Stimulated activated CD8-positive, alpha-beta memory T cell treated with anti-CD3 and anti-CD28 coated beads, Interleukin-15, amount 100 ng/mL, for 4 hours (primary cell): Measurements from ENCODE around the gene RNF220.
"Not testable (repeated sequence)": the region's sequence is repeated elsewhere in the genome, so short reads cannot be mapped to it uniquely, and the experiment has no call there.

Experiments
- DNase-seq, 2 donors: peaks; one replicate each; pipeline ENCODE4 v3.0.0-alpha.2; 2020; ENCODE audit warnings: low read depth in 2 of 2

The RNF220 gene

GRCh38 chr1:44549510-44549909, 144.5 kb downstream of the RNF220 start:
- DNase-seq, result no peak

- DNase-seq, result no peak
Measured at GRCh38 chr1:44553127-44553758, 148.2 kb downstream of the RNF220 start.

DNA sequence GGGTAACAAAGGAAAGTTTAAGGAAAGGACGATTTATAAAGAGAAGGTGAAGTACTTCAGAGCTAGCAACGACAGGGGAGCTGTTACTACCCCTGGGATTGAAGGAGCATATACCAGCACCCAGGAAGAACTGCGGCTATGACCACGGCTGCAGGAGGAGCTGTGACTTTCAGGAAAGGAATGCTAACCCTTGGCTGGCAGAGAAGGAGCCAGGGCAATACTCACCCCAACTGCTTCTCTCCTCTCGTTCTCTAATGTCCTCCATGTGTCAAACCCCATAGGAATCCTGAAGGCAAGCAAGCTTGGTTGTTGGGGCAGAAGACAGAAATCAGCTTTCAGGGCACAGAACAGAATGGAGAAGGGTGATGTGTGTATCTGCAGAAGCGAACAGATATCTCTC, 148.7 kb downstream of the RNF220 start:
- no peak for DNase-seq

DNA sequence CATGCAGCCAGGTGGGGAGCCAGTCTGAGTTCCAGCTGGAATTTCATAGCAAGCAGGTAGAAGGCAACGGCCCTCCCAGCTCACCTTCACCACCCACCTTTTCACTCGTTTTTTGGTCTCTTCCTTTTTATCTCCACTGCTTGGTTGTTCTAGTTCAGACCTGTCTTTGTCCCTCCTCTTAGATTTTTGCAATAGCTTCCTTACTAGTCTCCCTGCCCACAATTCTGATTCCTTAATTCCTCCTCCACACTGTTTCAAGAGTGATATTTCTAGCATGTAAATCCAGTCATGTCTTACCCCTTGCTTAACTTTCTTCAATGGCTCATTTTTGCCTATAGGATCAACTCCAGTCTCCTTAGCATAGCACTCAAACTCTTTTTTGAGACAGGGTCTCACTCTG, 149.7 kb downstream of the RNF220 start:
- DNase-seq, result no peak

GRCh38 chr1:44557778-44558177, 152.7 kb downstream of the RNF220 start:
- no peak for DNase-seq

DNA sequence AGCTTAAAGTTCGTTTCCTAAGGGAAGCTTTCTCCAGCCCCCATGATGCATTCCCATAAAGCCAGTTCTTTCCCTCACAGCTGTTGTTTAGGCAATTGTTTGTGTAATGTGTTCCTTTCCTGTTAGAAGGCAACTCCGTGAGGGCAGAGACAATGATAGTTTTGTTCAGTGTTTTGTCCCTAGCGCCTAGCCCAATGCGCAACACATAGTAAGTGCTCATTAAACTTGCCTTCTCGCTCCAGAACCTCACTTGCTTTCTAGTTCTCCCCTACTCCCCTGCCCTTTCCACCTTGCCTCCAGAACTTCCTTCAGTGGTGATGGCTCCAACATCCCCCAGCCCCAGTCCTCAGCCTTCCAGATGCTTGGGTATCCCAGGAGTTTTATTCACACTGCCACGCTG, 153.8 kb downstream of the RNF220 start:
- DNase-seq, result no peak

GRCh38 chr1:44559330-44559729, 154.3 kb downstream of the RNF220 start:
- DNase-seq, result no peak

DNA sequence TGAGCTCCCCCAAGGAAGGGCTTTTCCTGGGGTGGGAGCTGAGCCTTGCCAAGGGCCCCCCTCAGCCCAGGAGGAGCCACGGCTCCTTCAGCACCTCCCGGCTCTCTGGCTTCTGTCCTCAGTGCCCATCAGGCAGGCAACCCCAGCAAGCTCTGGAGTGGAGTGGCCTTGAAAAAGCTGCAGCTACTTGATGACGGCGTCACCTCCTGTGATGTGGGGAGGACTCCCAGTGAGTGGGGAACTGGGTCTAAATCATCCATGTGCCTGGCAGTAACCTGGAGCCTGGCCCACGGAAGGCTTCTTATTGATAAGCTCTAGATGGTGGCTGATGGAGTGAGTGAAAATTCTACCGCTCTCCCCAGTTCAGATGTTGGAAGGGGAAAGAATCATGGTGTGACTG, 154.9 kb downstream of the RNF220 start:
- no peak for DNase-seq

GRCh38 chr1:44560696-44561095, 155.6 kb downstream of the RNF220 start:
- not testable (repeated sequence) for DNase-seq

DNA sequence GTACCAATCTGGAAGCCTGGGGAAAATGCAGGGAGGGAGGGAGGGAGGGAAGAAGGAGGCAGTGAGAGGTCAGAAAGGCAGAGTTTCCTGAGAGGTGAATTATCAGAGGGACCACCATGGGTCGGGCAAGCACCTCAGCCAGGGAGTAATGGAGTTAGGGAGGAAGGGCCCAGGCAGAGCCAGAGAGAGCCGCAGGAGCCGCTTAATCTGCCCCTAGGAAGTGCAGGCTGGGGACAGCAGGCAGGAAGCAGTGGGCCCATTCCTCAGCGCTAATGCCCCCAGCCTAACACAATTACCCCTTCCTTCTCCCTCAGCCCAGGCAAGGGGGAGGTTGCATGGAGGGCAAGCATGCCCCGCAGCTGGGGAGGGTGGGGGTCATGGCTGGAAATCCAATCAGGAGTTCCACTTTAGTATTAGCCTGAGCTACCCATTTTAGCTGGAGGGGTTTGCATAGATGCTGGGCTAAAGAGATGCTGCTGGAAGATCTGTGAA, 160.2 kb downstream of the RNF220 start:
- no peak for DNase-seq

GRCh38 chr1:44565833-44566232, 160.8 kb downstream of the RNF220 start:
- no peak for DNase-seq

- no peak for DNase-seq
Measured at GRCh38 chr1:44566281-44567046, 161.4 kb downstream of the RNF220 start.

DNA sequence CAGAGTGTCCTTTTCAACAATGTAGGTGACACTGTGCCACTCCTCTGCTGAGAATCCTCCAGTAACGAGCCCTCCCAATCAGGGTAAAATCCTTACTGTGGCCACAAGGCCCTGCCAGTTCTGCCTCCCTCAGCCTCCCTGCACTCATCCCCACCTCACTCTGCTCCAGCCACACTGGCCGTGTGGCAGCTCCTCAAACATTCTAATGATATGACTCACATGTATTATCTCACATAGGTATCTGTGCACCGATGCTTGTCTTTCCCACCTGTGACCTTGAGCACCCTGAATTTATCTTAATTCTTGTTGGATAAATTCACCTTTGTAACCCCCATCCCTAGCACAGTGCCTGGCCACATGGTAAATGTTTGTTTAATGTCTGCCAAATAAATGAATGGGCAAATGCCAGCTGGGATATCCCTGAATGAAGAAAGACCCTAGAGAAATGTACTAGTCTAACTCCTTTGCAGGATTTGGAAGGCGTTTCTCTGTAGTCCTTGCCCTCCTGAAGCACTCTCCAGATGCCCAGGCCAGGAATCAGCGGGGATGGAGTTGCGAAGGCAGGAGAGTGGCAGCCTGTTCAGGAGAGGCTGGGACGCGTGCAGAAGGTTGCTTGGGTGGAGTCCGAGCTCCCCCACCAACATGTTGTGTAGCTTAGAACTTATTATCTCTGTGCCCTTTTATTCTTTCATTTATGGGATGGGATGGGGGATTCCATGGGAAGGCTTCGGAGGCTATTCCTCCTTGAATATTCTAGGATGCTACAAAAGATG, 163.3 kb downstream of the RNF220 start:
- no peak for DNase-seq

DNA sequence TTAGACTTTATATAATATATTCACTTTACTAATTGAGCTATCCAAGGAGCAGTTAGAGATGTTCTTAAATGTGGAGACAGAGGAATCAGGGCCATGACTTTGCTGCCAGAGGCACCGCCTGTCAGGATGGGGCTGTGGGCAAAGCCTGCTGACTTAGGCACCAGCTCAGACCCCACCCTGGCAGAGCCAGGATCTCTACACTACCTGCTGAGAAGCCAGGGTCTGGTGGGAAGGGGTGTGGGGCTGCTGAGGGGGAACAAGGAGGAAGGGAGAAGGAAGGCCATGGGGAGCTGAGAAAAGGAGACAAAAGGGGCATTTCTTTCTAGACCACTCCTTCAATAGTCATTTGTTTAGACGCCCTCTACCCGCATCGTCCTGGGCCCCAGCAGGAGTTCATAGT, 164.4 kb downstream of the RNF220 start:
- DNase-seq, result no peak

DNA sequence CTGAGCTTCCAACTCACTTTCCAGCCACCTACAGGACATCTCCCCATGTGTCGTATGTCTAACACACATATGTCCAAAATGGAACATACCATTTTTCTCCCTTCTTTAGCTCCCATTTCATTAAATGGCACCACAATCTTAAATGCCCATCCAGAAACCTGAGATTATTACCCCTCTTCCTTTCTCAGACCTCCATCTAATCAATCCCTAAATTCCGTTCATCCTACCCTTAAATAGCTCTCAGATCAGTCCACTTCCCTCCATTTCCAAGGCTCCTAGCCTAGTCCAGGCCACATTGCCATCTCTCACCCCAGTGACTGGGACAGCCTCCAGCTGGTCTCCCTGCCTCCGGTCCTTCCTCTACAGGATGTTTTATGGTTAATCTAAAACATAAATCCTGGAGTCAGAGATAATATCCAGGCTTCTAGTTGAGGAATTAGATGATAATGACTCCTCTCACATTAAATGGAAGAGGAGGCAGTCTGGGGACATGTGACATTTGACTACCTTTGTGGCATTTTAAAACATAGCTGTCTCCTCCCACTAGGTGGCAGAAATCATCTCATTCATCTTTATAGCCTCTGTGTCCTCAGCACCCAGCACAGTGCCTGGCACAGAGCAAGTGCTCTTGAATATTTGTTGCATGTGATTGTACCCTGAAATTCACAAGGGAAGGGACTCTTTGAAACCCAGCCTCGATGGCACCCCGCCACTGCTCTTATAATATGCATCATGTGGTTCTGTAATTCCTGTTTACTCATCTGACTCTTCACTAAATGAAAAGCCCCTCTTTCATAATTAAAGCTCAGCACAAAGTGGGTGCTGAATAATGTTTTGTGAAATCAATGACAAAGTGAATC, 166.9 kb downstream of the RNF220 start:
- no peak for DNase-seq

- no peak for DNase-seq
Measured at GRCh38 chr1:44572572-44572879, 167.5 kb downstream of the RNF220 start.

GRCh38 chr1:44575396-44575795, 170.3 kb downstream of the RNF220 start:
- no peak for DNase-seq

- no peak for DNase-seq
Measured at GRCh38 chr1:44576456-44577150, 171.5 kb downstream of the RNF220 start.

DNA sequence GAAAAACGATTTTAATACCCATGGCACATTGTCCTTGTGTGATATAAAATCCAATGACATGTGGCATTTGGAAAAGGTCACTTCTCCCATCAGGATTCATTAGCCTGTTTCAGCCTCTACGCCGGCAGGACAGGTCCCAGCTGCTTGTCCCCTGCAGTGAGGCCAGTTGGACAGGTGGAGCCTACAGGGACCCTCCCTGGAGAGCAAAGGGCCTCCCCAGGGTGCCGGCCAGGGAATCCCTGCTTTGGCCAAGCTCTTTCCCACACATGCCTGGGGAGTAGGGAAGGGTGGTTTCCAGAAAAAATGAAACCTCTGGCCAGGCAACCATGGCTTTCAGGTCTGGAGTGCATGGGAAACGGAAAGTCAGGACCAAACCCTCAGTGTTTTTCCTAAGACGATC, 176.2 kb downstream of the RNF220 start:
- DNase-seq, result no peak

- no peak for DNase-seq
Measured at GRCh38 chr1:44584167-44584566, 179.1 kb downstream of the RNF220 start.

DNA sequence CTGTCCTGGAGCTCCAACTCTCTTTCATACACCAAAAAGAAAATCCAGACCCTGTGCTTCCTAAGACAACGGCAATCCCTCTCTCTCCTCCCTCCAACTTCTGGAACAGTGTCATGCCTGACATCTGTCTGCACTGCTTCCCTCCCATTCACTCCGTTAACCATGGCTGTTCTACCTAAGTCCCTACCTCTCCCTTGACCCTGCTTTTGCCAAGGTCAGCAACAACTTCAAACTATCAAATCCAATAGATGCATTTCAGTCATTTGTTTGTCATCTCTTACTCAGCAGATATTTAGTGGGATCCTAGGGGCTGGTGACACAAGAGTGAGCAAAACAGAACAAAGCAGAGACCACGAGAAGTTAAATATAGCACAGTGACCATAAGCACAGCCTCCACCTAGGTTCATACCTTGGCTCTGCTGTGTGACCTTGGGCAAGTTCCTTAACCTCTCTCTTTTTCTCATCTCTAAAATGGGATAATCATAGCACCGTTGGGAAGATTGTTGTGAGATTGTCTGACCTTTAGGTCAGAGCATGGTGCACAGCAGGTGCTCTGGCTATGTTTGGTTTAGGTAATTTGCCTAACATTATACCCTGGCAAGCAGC, 180.4 kb downstream of the RNF220 start:
- DNase-seq, result no peak
